HEK293 (cell line): ENCODE results near the gene MYADML2.

Source experiments
- CTCF ChIA-PET: fragments of 350-600 bp; formaldehyde crosslinking; extraction: SDS; loops from one replicate; lab custom pipeline; 2021; ENCODE audit warnings: antibody characterized with exemption; lab: Yijun Ruan, JAX
- POLR2A ChIA-PET: fragments of 300-600 bp; formaldehyde crosslinking; extraction: SDS; loops from one replicate; lab custom pipeline; 2020; ENCODE audit warnings: antibody characterized with exemption, inconsistent platforms; lab: Yijun Ruan, JAX
- H3K27ac ChIP-seq: fragments of 200-500 bp; sonication (Bioruptor generic); 2 replicates; pipeline ENCODE4 v1.5.1; 2014; ENCODE audit warnings: low read depth, low read length, control low read depth, inconsistent platforms; ENCODE audit errors: extremely low read depth
- H3K36me3 ChIP-seq, 2 experiments: fragments of 200-500 bp in 1 of 2; sonication (Bioruptor generic) in 1 of 2; 1 replicate in 1 of 2; 2 replicates in 1 of 2; pipeline ENCODE4 v1.5.1; 2014 to 2017; ENCODE audit warnings: inconsistent platforms in 2 of 2, low read length in 2 of 2; ENCODE audit not compliant: control insufficient read depth in 2 of 2, insufficient read depth in 1 of 2
- H3K4me1 ChIP-seq: fragments of 200-500 bp; sonication (Bioruptor generic); 2 replicates; pipeline ENCODE4 v1.5.1; 2014; ENCODE audit warnings: mild to moderate bottlenecking, low read length, inconsistent platforms; ENCODE audit not compliant: control insufficient read depth, insufficient read depth
- H3K4me3 ChIP-seq: 2 replicates; pipeline ENCODE4 v1.5.1; 2011; ENCODE audit warnings: low read depth, mild to moderate bottlenecking, control low read depth, low read length, moderate library complexity
- H3K9me3 ChIP-seq: fragments of 200-500 bp; sonication (Bioruptor generic); 2 replicates; pipeline ENCODE4 v1.5.1; 2014; ENCODE audit warnings: low read depth, low read length, inconsistent platforms; ENCODE audit not compliant: control insufficient read depth, insufficient read depth
- EGR2 ChIP-seq: fragments of 450-650 bp; formaldehyde crosslinking; IDR thresholded peaks from 2 replicates; pipeline ENCODE4 v1.5.1; 2016; ENCODE audit warnings: low read depth, missing biosample characterization, missing genetic modification characterization
- FEZF1 ChIP-seq: fragments of 450-650 bp; formaldehyde crosslinking; IDR thresholded peaks from 2 replicates; pipeline ENCODE4 v1.5.1; 2016; ENCODE audit warnings: missing biosample characterization, missing genetic modification characterization
- GLIS1 ChIP-seq: fragments of 450-650 bp; formaldehyde crosslinking; IDR thresholded peaks from 2 replicates; pipeline ENCODE4 v1.5.1; 2016; ENCODE audit warnings: missing biosample characterization, missing genetic modification characterization
- KLF10 ChIP-seq: fragments of 450-650 bp; IDR thresholded peaks from 2 replicates; pipeline ENCODE4 v1.5.1; 2018; ENCODE audit warnings: missing biosample characterization, mild to moderate bottlenecking, missing genetic modification characterization
- MZF1 ChIP-seq: fragments of 450-650 bp; formaldehyde crosslinking; IDR thresholded peaks from 2 replicates; pipeline ENCODE4 v1.5.1; 2017; ENCODE audit warnings: missing biosample characterization, missing genetic modification characterization, borderline replicate concordance
- RBAK ChIP-seq: fragments of 450-650 bp; formaldehyde crosslinking; IDR thresholded peaks from 2 replicates; pipeline ENCODE4 v1.5.1; 2016; ENCODE audit warnings: missing biosample characterization, missing genetic modification characterization
- ZBTB1 ChIP-seq: fragments of 450-650 bp; formaldehyde crosslinking; IDR thresholded peaks from 2 replicates; pipeline ENCODE4 v1.5.1; 2016; ENCODE audit warnings: missing biosample characterization, missing genetic modification characterization
- ZFP3 ChIP-seq: fragments of 450-650 bp; formaldehyde crosslinking; IDR thresholded peaks from 2 replicates; pipeline ENCODE4 v1.5.1; 2016; ENCODE audit warnings: low read depth, missing biosample characterization, missing genetic modification characterization
- ZFP69B ChIP-seq: fragments of 450-650 bp; formaldehyde crosslinking; IDR thresholded peaks from 2 replicates; pipeline ENCODE4 v1.5.1; 2016; ENCODE audit warnings: missing biosample characterization, missing genetic modification characterization
- ZNF175 ChIP-seq: fragments of 450-650 bp; formaldehyde crosslinking; IDR thresholded peaks from 2 replicates; pipeline ENCODE4 v1.5.1; 2016; ENCODE audit warnings: missing biosample characterization, missing genetic modification characterization
- ZNF221 ChIP-seq: fragments of 450-650 bp; formaldehyde crosslinking; IDR thresholded peaks from 2 replicates; pipeline ENCODE4 v1.5.1; 2017; ENCODE audit warnings: missing biosample characterization, missing genetic modification characterization, borderline replicate concordance
- ZNF223 ChIP-seq: fragments of 450-650 bp; formaldehyde crosslinking; IDR thresholded peaks from 2 replicates; pipeline ENCODE4 v1.5.1; 2016; ENCODE audit warnings: missing biosample characterization, missing genetic modification characterization
- ZNF280C ChIP-seq: fragments of 450-650 bp; formaldehyde crosslinking; IDR thresholded peaks from 2 replicates; pipeline ENCODE4 v1.5.1; 2016; ENCODE audit warnings: missing biosample characterization, missing genetic modification characterization
- ZNF302 ChIP-seq: fragments of 450-650 bp; formaldehyde crosslinking; IDR thresholded peaks from 2 replicates; pipeline ENCODE4 v1.5.1; 2016; ENCODE audit warnings: missing biosample characterization, missing genetic modification characterization, low read depth
- ZNF48 ChIP-seq: fragments of 450-650 bp; formaldehyde crosslinking; IDR thresholded peaks from 2 replicates; pipeline ENCODE4 v1.5.1; 2016; ENCODE audit warnings: missing biosample characterization, missing genetic modification characterization
- ZNF510 ChIP-seq: fragments of 450-650 bp; formaldehyde crosslinking; IDR thresholded peaks from 2 replicates; pipeline ENCODE4 v1.5.1; 2018; ENCODE audit warnings: mild to moderate bottlenecking, missing genetic modification characterization, missing biosample characterization; ENCODE audit not compliant: insufficient replicate concordance
- ZNF521 ChIP-seq: fragments of 450-650 bp; formaldehyde crosslinking; IDR thresholded peaks from 2 replicates; pipeline ENCODE4 v1.5.1; 2017; ENCODE audit warnings: missing biosample characterization, mild to moderate bottlenecking, missing genetic modification characterization
- ZNF548 ChIP-seq: fragments of 450-650 bp; formaldehyde crosslinking; IDR thresholded peaks from 2 replicates; pipeline ENCODE4 v1.5.1; 2016; ENCODE audit warnings: missing biosample characterization, missing genetic modification characterization
- ZNF555 ChIP-seq: fragments of 450-650 bp; formaldehyde crosslinking; conservative IDR thresholded peaks from 2 replicates; pipeline ENCODE4 v1.5.1; 2017; ENCODE audit warnings: missing biosample characterization, mild to moderate bottlenecking, missing genetic modification characterization, inconsistent platforms
- ZNF621 ChIP-seq: fragments of 450-650 bp; formaldehyde crosslinking; IDR thresholded peaks from 2 replicates; pipeline ENCODE4 v1.5.1; 2017; ENCODE audit warnings: missing biosample characterization, missing genetic modification characterization
- ZNF670 ChIP-seq: fragments of 450-650 bp; formaldehyde crosslinking; IDR thresholded peaks from 2 replicates; pipeline ENCODE4 v1.5.1; 2016; ENCODE audit warnings: missing biosample characterization, missing genetic modification characterization, low read depth
- ZNF777 ChIP-seq: fragments of 450-650 bp; formaldehyde crosslinking; IDR thresholded peaks from 2 replicates; pipeline ENCODE4 v1.5.1; 2017; ENCODE audit warnings: missing biosample characterization, missing genetic modification characterization, borderline replicate concordance
- ZSCAN18 ChIP-seq: fragments of 450-650 bp; formaldehyde crosslinking; IDR thresholded peaks from 2 replicates; pipeline ENCODE4 v1.5.1; 2016; ENCODE audit warnings: missing biosample characterization, missing genetic modification characterization
- ZSCAN30 ChIP-seq: fragments of 450-650 bp; IDR thresholded peaks from 2 replicates; pipeline ENCODE4 v1.5.1; 2018; ENCODE audit warnings: missing biosample characterization, mild to moderate bottlenecking, missing genetic modification characterization, moderate library complexity
- TF ChIP-seq, protein P1 (sequence below): fragments of 450-650 bp; formaldehyde crosslinking; IDR thresholded peaks from 2 replicates; pipeline ENCODE4 v1.5.1; 2016; ENCODE audit warnings: missing biosample characterization, missing genetic modification characterization
- TF ChIP-seq, protein P2 (sequence below): fragments of 450-650 bp; formaldehyde crosslinking; IDR thresholded peaks from 2 replicates; pipeline ENCODE4 v1.5.1; 2016; ENCODE audit warnings: missing biosample characterization, missing genetic modification characterization
- TF ChIP-seq, protein P3 (sequence below): fragments of 450-650 bp; IDR thresholded peaks from 2 replicates; pipeline ENCODE4 v1.5.1; 2018; ENCODE audit warnings: missing biosample characterization, mild to moderate bottlenecking, missing genetic modification characterization

MYADML2 gene

DNA sequence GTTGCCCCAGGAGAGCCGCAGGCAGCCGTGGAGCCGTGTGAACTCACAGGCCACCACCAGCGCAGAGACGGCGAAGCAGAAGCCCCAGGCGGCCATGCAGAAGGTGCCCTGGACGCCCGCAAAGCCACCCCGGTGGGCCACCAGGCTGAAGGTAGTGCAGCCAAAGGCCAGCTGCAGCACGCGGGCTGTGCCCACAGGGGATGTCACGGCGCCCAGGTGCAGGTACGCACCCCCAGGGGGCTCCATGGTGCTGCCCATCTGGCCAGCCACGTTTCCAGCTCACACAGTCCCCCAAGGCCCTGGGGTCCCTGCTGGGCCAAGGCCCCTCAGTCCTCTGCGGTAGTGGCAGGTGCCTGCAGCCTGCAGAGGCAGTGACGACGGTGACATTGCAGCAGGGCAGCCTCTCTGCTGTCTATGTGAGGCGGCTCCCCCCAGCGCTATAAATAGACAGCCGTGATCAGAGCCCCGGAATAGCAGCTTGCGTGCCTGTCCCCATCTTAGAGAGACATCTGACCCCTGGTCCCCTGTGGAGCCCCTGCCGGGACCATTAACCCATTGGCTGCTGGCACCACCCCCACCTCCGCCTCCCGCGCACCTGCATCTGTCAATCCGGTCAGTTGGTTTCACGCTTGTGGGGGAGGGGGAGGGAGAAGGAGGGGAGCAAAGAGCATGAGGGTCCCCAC, 5.4 kb downstream of the MYADML2 start (continued):
- TF ChIP-seq ZFP69B (tag by site-specific recombination) (no peak), ZBTB1 (tag by site-specific recombination) (no peak), ZNF48 (tag by site-specific recombination) (no peak), RBAK (tag by site-specific recombination) (no peak), ZNF555 (tag by site-specific recombination) (no peak), EGR2 (tag by site-specific recombination) (0 out of 2 replicates have a peak, but pooled peaks have one; percentile 17), ZNF510 (tag by site-specific recombination) (no peak), ZNF223 (tag by site-specific recombination) (0 out of 2 replicates have a peak, but pooled peaks have one; percentile 25), ZNF548 (no peak), GLIS1 (tag by site-specific recombination) (no peak), ZNF302 (tag by site-specific recombination) (no peak), KLF10 (tag by site-specific recombination) (no peak), ZNF521 (tag by site-specific recombination) (no peak), ZNF670 (no peak)
- TF ChIP-seq, protein P1, sequence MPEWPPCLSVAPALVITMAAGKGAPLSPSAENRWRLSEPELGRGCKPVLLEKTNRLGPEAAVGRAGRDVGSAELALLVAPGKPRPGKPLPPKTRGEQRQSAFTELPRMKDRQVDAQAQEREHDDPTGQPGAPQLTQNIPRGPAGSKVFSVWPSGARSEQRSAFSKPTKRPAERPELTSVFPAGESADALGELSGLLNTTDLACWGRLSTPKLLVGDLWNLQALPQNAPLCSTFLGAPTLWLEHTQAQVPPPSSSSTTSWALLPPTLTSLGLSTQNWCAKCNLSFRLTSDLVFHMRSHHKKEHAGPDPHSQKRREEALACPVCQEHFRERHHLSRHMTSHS, result no peak
- TF ChIP-seq, protein P2, sequence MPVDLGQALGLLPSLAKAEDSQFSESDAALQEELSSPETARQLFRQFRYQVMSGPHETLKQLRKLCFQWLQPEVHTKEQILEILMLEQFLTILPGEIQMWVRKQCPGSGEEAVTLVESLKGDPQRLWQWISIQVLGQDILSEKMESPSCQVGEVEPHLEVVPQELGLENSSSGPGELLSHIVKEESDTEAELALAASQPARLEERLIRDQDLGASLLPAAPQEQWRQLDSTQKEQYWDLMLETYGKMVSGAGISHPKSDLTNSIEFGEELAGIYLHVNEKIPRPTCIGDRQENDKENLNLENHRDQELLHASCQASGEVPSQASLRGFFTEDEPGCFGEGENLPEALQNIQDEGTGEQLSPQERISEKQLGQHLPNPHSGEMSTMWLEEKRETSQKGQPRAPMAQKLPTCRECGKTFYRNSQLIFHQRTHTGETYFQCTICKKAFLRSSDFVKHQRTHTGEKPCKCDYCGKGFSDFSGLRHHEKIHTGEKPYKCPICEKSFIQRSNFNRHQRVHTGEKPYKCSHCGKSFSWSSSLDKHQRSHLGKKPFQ (tag by site-specific recombination), result no peak

DNA sequence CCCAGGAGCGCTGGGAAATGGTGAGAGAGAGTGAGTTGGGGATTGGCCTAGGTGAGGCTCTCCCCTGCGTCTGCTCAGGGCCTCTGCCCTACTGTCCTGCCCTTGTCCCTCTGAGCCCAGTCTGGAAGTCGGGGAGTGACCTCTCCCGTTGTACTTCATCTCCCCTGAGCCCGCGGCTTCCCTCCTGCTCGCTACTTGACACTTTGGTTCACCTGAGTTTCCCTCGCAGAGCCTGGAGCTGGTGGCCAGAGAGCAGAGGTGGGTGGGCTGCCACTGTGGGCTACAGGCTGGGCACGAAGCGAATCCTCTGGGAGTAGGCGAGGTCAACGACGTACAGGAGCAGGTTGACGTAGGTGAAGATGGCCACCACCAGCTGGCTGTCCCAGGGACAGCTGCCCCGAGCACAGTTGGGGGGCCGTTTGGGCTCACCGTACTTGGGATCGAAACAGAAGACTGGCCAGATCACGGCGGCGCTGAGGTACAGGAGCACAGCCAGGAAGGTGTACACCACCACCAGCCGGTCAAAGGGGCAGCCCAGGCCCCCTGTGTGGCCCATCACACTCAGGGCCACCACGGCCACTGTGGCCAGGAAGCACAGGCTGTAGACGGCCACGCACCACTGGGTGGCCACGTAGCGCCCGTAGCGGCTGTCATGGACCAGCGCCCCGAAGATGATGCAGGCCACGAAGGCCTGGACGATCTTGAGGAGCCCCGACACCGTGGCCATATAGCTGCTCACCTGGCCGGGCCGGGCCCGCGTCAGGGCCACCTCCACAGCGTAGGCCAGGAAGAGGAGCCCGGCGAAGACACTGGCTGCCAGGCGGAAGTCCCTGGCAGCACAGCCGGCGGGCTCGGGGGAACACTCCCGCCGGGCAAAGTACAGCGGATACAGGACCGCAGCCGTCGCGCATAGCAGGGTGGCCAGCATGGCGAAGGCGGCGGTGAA, 6.2 kb downstream of the MYADML2 start:
- no peaks in the 10 kb centered on the region for H3K9me3 ChIP-seq
- no peak overlapping the region for H3K27ac ChIP-seq
- H3K36me3 ChIP-seq, result no peaks in the 10 kb centered on the region
- CTCF ChIA-PET, result interaction anchor here (1.0 kb wide), 1 partner anchor 19 kb away, joined by 4 read pairs; no protein-coding TSS in a partner anchor
- no peak overlapping the region for H3K4me3 ChIP-seq
- POLR2A ChIA-PET, result interaction anchor here (0.5 to 1.0 kb wide), 2 partner anchors 13 to 15 kb away, joined by 3 read pairs; partner anchors contain the start of gene MAFG
- peaks cover 2% of the 10 kb centered on the region; the same call in 1 of the 2 replicates for H3K4me1 ChIP-seq
- TF ChIP-seq ZNF280C (tag by site-specific recombination), result no peak
- no peak for TF ChIP-seq ZSCAN30 (tag by site-specific recombination)
- TF ChIP-seq, protein P3, sequence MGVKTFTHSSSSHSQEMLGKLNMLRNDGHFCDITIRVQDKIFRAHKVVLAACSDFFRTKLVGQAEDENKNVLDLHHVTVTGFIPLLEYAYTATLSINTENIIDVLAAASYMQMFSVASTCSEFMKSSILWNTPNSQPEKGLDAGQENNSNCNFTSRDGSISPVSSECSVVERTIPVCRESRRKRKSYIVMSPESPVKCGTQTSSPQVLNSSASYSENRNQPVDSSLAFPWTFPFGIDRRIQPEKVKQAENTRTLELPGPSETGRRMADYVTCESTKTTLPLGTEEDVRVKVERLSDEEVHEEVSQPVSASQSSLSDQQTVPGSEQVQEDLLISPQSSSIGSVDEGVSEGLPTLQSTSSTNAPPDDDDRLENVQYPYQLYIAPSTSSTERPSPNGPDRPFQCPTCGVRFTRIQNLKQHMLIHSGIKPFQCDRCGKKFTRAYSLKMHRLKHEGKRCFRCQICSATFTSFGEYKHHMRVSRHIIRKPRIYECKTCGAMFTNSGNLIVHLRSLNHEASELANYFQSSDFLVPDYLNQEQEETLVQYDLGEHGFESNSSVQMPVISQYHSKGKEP, result no peak
- TF ChIP-seq ZNF621 (tag by site-specific recombination), result no peak
- TF ChIP-seq ZFP3 (tag by site-specific recombination), result no peak
- TF ChIP-seq ZNF777 (tag by site-specific recombination), result no peak
- TF ChIP-seq ZNF221 (tag by site-specific recombination), result no peak
- no peak for TF ChIP-seq MZF1 (tag by site-specific recombination)
- no peak for TF ChIP-seq ZSCAN18 (tag by site-specific recombination)
- TF ChIP-seq FEZF1 (tag by site-specific recombination), result no peak
- TF ChIP-seq ZNF175 (tag by site-specific recombination), result no peak
